HuH-7 (cell line): ENCODE measurements around the gene NKG7.
"Not testable (repeated sequence)": the region's sequence is repeated elsewhere in the genome, so short reads cannot be mapped to it uniquely, and the experiment has no call there.

Experiments
- DNase-seq: peaks from one replicate; pipeline ENCODE4 v3.0.0; 2011; ENCODE audit warnings: low spot score

Gene NKG7

DNA sequence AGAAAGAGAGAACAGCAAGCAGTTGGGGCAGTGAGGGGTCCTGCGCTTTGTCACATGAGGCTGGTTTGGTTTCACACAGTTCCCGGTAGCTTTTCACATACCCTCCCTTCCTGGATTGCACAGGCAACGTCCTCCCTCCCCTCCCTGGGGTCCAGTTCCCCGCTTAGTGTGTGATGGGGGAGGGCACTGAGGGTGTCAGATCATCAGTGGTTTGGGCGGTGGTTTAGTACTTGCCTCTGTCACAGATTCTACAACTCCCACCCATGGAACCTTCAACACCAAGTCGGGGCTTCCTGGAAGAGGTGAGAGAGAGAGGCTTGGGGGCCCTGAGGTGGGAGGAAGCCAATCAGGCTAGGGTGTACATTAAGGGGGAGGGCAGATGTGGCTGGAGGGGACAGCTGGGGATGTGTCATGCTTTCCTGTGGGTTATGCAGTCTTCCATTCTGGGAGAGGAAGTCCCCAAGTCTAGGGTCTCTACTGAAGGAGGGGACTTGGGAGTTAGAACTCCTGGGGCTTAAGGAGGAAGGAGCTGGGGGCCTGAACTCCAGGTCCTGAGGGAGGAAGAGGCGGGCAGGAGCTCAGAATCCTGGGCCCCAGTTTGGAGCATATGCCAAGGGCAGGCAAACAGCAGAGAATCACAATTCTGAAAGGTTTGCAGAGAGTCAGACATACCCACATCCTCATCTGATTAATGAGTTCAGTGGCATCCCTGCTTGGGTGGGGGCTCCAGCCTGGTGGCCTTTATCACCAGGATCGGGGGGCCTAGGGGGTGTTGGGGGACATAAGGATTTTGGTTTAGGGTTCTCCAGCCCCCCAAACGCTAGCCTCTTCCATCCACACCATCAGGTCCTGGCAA, at the start of gene NKG7:
NKG7 (minus strand) TSS at position 6 of the 856 bp plus-strand sequence. CDS start 119 bp downstream, outside the sequence.
- no peak for DNase-seq

DNA sequence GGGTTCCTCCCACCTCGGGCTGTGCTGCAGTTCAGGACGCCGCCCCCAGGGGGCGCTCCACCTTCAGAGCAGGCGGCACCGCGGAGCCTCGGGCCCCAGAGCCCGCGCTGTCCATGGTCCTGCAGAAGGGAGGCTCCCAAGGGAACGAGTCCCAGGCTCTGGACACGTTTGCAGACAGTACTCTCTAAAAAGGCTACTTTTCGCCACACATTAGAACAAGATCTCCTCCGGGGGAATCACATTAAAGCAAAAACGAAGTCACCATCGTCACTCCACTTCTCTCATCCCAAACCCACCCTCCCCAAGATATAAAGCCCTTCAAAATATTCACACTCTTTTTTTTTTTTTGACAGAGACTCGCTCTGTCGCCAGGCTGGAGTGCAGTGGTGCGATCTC, 49.6 kb upstream of the NKG7 start:
- DNase-seq = peak; percentile 79

DNA sequence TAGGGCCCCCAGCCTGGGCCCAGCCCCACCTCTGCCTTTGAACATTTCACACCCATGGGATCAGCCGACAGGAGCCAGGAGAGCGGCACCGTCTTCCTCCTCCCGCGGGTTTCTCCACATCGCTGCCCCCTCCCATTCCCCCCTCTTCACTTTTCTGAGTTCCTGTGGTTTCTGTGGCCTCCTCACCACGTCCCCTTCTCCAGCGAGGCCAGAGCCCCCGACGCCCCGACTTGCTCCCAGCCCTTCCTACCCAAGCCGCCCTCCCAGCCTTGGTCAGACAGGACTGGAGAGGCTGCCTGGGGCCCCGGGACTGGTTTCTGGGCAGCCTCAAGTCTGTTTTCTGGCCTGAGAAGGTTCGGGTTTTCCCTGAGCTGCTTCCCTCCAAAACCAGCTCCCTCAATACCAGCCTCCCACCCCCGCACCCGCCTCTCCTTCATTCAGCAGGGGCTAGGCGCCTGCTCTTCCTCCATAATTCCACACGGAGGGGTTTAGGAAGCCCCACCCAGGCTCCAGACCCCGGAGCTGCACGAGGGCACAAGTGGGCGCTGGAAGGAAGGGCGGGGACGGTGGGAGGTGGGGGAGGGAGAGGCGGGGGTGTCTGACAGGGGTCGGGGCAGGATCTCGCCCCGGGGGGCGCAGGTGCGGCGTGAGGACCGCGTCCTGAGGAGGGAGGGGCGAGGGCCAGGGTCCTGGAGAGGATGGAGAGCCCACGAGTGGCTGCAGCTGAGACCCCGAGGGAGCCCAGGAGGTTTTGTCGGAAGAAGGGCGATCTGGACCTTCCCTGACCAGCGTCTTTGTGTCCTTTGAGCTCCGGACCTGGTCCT, 49.0 kb upstream of the NKG7 start:
- DNase-seq = no peak

- DNase-seq = not testable (repeated sequence)
Observed at GRCh38 chr19:51420511-51420910, 48.1 kb upstream of the NKG7 start.

GRCh38 chr19:51418707-51419106, 46.3 kb upstream of the NKG7 start:
- no peak for DNase-seq

GRCh38 chr19:51417810-51418157, 45.3 kb upstream of the NKG7 start:
- DNase-seq = no peak

DNA sequence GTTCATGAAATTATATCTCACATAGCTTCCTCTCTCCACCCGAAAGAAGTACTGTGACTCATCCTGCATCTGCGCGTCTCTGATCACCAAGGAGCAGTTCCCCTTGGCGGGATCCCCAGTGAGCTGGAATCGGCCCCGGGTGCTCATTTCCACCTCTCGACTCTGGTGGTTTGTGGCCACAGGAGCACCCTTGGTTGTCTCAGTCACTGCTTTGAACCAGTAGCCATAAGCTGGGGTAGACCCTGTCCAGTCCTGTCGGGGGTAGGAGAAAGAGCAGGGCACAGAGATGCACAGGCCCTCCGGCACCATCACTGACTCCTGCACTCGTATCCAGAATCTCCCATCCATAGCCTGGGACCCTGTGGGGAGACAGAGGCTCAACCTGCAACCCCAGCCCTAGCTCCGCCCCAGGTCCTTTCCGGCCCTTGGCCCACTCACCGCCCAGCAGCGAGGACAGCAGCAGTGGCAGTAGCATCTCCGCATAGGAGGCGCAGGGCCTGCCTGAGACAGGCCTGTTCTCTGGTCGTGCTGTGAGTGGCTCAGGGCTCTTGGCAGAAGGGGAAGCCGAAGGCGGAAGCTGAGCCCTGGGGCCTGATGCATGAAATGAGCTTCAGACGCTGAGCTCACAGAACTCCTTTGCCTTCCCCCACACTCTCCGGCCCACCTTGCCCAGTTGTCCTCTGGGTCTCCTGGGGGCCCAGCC, 44.8 kb upstream of the NKG7 start, which contains the start of gene SIGLEC10:
SIGLEC10 (minus strand) TSS at position 536 of the 703 bp plus-strand sequence; CDS start at position 475, 61 bp downstream.
- no peak for DNase-seq

DNA sequence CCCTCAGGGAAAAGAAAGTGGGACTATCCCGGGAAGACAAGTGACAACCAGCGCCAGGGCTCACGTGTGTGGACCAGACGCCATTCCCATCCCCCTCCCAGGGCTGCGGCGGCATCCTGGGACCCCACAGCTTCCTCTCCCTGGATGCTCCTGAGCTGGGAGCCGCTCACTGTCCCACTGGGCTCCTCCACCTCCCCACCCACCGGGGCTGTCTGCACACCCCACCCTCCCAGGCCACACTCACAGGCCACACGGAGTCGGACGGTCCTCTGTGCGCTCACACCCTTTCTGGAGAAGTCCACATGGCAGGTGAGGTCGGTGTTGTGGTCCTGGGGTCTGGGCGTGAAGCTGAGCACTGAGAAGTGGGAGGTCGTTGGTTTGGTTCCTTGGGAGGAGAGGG, 44.0 kb upstream of the NKG7 start:
- DNase-seq = not testable (repeated sequence)

- DNase-seq = no peak
Observed at GRCh38 chr19:51415187-51415586, 42.7 kb upstream of the NKG7 start.

DNA sequence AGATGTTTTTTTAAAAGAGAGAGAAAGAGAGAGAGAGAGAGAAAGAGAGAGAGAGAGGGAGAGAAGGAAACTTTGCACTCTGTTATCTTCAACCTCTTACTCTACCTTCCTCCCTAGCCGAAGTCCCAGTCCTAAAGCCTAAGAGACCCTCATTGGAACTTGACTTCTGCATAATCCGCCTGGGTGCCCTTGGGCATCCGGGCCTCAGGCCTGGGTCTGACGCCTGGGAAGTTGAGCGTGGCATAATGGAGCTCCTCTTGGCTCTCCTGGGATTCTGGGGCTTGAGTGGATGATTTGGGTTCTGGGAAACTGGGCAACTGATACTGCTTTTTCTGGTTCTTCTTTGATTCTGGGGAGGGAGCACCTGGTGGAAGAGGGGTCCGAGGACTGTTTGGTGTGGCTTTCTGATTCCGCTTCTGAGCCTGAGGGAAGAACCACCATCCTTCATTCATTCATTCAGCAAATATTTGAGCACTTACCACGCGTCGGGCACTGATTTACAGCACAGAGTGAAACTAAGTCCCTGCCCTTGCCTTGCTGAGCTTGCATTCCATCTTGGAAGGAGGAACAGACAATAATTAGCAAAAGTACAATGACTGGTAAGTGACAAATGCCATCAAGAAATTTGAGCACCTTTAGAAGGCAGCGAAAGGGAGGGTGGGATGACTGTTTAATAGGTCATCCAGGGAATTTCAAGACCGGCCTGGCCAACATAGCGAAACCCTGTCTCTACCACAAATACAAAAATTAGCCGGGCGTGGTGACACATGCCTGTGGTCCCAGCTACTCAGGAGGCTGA, 38.7 kb upstream of the NKG7 start:
- DNase-seq = no peak

DNA sequence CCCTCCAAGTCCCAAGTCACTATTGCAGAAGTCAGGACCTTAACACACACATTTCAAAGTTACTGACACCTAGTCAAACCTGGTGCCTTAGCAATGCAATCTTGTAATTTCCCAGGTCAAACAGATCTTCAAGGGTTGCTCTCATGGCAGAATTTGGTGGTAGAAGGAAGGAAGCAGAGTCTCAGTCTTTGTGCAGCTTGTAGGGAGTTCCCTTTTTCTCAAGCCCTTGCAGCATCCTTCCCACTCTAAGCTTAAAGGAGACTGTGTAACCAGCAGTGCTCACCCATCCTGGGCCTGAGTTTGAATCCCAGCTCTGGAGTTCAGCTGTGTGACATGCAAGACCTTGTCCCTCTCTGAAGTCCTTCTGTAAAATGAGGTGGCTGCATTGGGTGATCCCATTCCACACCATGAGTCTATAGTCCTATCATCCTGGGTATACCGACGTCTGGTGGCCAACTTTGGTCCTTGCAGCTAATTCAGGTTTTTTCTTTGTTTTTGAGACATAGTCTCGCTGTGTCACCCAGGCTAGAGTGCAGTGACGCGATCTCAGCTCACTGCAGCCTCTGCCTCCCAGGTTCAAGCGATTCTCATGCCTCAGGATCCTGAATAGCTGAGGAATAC, 35.2 kb upstream of the NKG7 start:
- peak; percentile 82 for DNase-seq

- DNase-seq = no peak
Observed at GRCh38 chr19:51402117-51402516, 29.7 kb upstream of the NKG7 start.

DNA sequence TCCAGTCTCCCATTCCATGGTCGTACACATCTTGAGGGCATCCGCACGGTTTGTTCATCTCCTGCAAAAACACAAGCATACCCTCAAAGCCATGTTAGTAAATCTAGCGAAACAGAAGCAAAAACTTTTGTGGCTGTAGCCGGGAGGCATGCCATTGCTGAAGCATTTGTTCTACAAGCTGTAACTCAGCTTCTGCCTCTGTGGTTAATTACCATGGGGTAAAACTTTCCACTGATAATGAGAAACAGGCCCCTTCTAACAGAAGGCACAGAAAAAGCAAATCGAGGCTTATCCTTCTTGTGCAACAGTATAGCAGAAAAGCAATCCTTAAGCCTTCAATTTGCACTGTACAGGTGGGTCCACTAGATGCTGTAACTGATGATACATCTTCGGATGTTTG, 27.5 kb upstream of the NKG7 start:
- not testable (repeated sequence) for DNase-seq

DNA sequence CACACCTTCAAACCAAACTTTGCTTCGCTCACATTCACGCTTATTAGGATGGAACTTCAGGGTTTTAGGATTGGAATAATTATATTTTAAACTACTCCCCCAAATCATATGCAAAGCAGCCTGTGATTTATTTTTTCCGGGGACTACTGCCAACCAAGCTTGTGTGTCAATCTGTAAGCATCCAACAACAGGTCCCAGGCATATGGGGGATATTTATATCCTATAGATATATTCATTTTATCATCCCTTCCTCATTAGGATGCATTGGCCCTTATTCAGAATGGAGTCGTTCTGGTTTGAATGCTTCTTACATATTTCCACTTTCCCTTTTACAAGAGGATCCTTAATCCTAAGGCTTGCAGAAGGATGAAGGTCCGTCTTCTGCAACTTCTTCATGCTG, 26.8 kb upstream of the NKG7 start:
- no peak for DNase-seq

- peak; percentile 37 for DNase-seq
Observed at GRCh38 chr19:51398096-51398704, 25.7 kb upstream of the NKG7 start.

DNA sequence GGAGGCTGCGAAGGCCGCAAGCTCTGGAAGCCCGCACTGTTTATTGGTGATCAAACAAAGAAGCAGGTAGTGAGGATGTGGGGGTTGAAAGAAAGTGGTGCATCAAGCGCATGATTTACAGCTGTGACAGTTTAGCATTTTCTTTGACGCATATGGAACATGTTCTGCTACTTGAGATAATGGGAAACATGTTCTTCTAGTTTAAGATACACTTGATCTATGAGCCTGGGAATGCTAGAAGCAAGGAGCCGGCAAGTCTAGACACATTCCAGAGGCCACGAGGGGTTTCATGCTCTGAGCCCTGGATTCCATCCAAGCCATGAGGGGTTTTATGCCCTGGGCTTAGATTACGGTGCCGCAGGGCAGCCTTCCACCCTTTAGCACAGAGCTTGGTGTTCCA, 25.0 kb upstream of the NKG7 start:
- not testable (repeated sequence) for DNase-seq

DNA sequence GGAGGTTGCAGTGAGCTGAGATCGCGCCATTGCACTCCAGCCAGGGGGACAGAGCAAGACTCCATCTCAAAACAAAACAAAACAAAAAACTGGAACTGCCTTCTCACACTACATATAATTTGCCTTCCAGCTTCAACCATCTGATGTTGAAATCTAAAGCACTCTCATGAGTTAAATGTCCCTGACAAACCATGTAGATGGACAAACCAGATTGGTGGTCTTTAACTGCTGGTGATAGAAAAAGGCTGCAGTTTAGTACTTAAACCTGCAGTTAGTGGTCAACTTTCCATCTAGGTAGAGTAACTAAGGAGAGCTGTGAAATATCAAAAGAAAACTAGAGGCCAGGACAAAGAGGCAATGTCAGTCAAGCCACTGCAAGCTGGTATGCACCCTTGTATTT, 23.7 kb upstream of the NKG7 start:
- no peak for DNase-seq

DNA sequence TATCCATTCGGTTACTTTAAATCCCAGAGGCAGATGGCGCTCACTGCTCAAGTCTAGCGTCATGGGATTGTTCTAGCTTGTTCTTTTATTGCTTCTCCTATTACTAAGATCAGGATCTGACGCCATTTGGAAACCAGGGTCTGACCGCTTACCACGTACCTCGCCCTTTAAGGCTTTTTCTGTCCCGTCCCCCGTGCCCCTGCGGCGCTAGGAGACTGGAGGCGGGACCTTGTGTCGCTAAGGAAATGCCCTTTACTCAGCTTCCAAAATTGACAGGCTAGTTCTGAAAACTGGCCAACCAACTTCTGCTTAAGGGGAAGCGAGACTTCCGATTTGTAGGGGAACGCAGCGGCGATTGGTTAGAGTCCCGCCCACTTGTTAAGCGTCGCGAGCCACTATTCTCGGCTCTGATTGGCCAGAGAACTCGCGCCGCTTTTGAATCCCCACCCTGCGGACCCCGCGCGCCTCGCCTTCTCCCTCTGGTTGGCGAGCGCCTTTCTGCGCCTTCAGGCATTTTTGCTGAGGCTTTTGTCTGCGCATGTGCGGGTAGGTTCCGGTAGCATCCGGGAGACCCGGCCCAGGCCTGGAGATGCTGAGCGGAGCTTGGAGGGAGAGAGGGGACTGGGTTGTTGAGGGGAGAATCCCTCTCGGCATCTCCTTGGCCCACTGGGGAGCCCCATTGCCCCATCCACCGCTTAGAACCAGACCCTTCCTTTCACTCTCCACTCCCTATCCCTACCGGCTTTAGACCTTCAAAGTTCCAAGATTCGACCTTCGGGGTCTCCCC, 21.8 kb upstream of the NKG7 start:
- DNase-seq = peak; percentile 79

GRCh38 chr19:51392701-51393100, 20.2 kb upstream of the NKG7 start:
- DNase-seq = no peak

- no peak for DNase-seq
Observed at GRCh38 chr19:51391073-51391611, 18.7 kb upstream of the NKG7 start.
